GM19023 (cell line): Measurements from ENCODE around the gene ZNF610.

ENCODE experiments used
- ATAC-seq: cut with Tn5 transposase; IDR thresholded peaks from one replicate; pipeline ENCODE4 v1.9.1; 2021; ENCODE audit warnings: mild to moderate bottlenecking, moderate library complexity; ENCODE audit not compliant: unreplicated experiment

Gene ZNF610

GRCh38 chr19:52397310-52398080 is 61.5 kb downstream of the ZNF610 start, which contains the start of gene ZNF528:
TSS of gene ZNF528 (plus strand) at chr19:52397849. CDS start at chr19:52402014, 4,165 bp downstream.
- peak; percentile 71 for ATAC-seq

- no peak for ATAC-seq
Observed at GRCh38 chr19:52398081-52398441, 62.0 kb downstream of the ZNF610 start.

GRCh38 chr19:52410276-52410675 is 74.2 kb downstream of the ZNF610 start:
- ATAC-seq, result no peak

GRCh38 chr19:52415711-52416110 is 79.7 kb downstream of the ZNF610 start:
- ATAC-seq, result no peak
